ENCODE results near the gene PHLDA1. TPM values are rescaled to one million over a fixed set of nuclear protein-coding genes. Genes with fewer than 3 reads are reported as not detected.

The PHLDA1 gene
- total RNA-seq, 1 donor from 2014 or later = 16.2 TPM

DNA sequence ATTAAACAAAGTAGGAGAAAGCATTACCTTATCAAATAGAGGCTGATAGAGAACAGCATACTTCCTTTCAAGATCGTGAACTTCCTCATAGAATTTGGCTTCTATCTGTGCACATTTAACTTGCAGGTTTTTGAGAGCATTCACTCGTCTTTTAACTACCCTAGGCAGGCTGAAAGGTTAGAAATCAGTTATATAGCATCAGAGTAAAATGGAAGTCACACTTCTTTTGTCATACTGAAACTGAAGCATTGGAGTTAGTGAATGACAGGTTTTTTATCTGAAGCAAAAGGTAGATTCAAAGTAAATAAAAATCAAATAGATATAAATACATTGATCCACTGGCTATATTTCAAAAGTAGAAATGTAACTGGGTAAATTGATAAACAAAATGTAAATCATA lies 28.5 kb upstream of the PHLDA1 start:
- no peak for ATAC-seq
- no peak for DNase-seq
- TF ChIP-seq, protein P1, sequence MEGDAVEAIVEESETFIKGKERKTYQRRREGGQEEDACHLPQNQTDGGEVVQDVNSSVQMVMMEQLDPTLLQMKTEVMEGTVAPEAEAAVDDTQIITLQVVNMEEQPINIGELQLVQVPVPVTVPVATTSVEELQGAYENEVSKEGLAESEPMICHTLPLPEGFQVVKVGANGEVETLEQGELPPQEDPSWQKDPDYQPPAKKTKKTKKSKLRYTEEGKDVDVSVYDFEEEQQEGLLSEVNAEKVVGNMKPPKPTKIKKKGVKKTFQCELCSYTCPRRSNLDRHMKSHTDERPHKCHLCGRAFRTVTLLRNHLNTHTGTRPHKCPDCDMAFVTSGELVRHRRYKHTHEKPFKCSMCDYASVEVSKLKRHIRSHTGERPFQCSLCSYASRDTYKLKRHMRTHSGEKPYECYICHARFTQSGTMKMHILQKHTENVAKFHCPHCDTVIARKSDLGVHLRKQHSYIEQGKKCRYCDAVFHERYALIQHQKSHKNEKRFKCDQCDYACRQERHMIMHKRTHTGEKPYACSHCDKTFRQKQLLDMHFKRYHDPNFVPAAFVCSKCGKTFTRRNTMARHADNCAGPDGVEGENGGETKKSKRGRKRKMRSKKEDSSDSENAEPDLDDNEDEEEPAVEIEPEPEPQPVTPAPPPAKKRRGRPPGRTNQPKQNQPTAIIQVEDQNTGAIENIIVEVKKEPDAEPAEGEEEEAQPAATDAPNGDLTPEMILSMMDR (IDR thresholded peaks at IDR 0.05) = no peak
- peaks cover 7% of the 10 kb centered on the region for H3K9me3 ChIP-seq
- no peaks in the 10 kb centered on the region for H3K27me3 ChIP-seq
- H3K27ac ChIP-seq = no peak overlapping the region
- intact Hi-C loops (cut with DNase I) = no loop called here
- H3K4me1 ChIP-seq = no peaks in the 10 kb centered on the region
- H3K4me3 ChIP-seq = no peak overlapping the region
- peaks cover 82% of the 10 kb centered on the region for H3K36me3 ChIP-seq

- H3K36me3 ChIP-seq = peaks cover 97% of the 10 kb centered on the region
These were observed 25.8 kb upstream of the PHLDA1 start for GRCh38 chr12:76057326-76057725.

DNA sequence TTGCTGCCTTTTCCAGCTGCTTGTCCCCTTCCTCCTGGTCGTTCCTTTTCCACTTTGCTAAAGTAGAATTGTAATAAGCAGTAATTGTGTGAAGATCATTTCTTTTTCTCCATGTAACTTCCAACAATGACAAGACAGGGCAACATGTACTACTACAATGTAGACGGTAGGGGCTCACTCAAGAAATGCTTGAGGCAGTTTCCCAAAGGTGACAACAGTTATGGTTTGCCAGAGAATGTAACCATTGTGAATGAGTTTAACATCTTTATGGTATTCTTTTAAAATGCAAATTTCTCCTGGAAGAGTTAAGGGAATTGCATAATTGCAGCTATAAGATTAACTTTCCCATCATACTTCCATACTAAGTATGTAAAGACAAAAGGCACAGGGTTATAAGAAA lies 23.8 kb upstream of the PHLDA1 start:
- intact Hi-C loops (cut with DNase I) = no loop called here
- H3K36me3 ChIP-seq = peaks cover 98% of the 10 kb centered on the region
- DNase-seq (no peak), ATAC-seq (no peak)
- no peaks in the 10 kb centered on the region for H3K4me1 ChIP-seq
- H3K27ac ChIP-seq = no peak overlapping the region
- H3K9me3 ChIP-seq = no peaks in the 10 kb centered on the region
- no peak overlapping the region for H3K4me3 ChIP-seq
- no peaks in the 10 kb centered on the region for H3K27me3 ChIP-seq
- TF ChIP-seq, protein P1 (IDR thresholded peaks at IDR 0.05) = no peak

More at GRCh38 chr12:76057326-76057725, 25.8 kb upstream of the PHLDA1 start:
- ATAC-seq = no peak
- intact Hi-C loops (cut with DNase I) = no loop called here
- no peak overlapping the region for H3K4me3 ChIP-seq
- H3K27me3 ChIP-seq = no peaks in the 10 kb centered on the region
- no peaks in the 10 kb centered on the region for H3K4me1 ChIP-seq
- DNase-seq = no peak
- no peaks in the 10 kb centered on the region for H3K9me3 ChIP-seq
- TF ChIP-seq, protein P1 (IDR thresholded peaks at IDR 0.05) = no peak
- H3K27ac ChIP-seq = no peak overlapping the region

DNA sequence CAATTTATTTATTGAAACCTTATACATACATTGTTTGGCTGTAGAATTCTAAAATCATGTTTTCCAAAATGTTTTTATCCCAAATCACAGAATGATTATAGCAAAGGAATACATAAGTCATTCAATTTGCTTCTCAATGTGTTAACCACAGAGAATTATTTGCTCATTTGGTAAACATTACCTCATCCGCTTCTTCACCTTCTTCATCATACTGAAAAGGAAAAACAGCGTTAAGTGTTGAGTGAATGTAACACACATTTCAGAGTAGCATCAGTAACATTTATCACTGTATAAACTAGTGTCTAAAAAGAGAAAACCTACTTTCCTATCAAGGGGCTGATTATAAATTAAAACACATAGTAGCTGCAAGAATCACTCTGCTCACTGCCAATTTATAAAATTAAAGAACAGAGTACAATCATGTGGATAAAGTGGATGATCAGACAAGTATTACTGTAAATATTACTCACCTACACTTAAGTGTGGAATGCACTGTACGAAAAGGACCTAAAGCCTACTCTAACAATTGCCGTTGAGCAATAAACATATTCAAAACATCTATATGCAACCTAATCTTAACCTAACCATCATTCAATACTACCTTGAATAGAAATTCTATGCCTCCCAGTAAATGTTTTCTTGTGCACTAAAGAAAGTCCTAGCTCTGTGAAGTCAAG lies 18.1 kb upstream of the PHLDA1 start:
- peaks cover 76% of the 10 kb centered on the region for H3K36me3 ChIP-seq
- H3K4me1 ChIP-seq = no peaks in the 10 kb centered on the region
- intact Hi-C loops (cut with DNase I) = no loop called here
- no peaks in the 10 kb centered on the region for H3K27me3 ChIP-seq
- TF ChIP-seq, protein P1 (IDR thresholded peaks at IDR 0.05) = no peak
- DNase-seq (no peak), ATAC-seq (no peak)
- H3K4me3 ChIP-seq = no peak overlapping the region
- no peaks in the 10 kb centered on the region for H3K9me3 ChIP-seq
- no peak overlapping the region for H3K27ac ChIP-seq

- no peak overlapping the region for H3K4me3 ChIP-seq
- no peaks in the 10 kb centered on the region for H3K9me3 ChIP-seq
- ATAC-seq (no peak), DNase-seq (no peak)
- TF ChIP-seq, protein P1 (IDR thresholded peaks at IDR 0.05) = no peak
- H3K27ac ChIP-seq = no peak overlapping the region
- H3K27me3 ChIP-seq = no peaks in the 10 kb centered on the region
- no peaks in the 10 kb centered on the region for H3K4me1 ChIP-seq
- intact Hi-C loops (cut with DNase I) = no loop called here
- peaks cover 76% of the 10 kb centered on the region for H3K36me3 ChIP-seq
These were observed 16.2 kb upstream of the PHLDA1 start for GRCh38 chr12:76047742-76048141.

DNA sequence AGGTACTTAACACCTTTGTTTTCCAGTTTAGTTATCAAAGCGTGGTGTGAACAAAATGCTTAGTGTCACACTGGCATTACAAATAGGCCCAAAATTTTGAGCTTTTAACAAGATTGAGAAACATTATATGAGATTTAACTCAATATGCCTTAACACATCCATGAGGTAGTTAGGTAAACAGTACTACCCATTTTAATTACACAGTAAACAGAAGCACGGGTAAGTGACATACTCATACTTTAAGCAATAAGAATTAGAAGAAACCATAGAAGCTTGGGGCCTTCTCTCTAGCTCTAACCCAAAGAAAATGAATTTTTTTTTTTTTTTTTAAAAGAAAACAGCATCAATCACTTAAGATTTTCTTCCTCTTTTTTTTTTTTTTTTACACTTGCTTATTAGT lies 15.5 kb upstream of the PHLDA1 start:
- TF ChIP-seq, protein P1 (IDR thresholded peaks at IDR 0.05) = no peak
- Histone ChIP-seq H3K27me3 (no peaks in the 10 kb centered on the region), H3K9me3 (no peaks in the 10 kb centered on the region), H3K4me3 (no peak overlapping the region), H3K36me3 (peaks cover 71% of the 10 kb centered on the region), H3K27ac (no peak overlapping the region), H3K4me1 (no peaks in the 10 kb centered on the region)
- DNase-seq (no peak), ATAC-seq (no peak)
- intact Hi-C loops (cut with DNase I) = no loop called here
